RPMI7951 (cell line): Measurements from ENCODE around the gene RNF123. TPM values are rescaled to one million over a fixed set of nuclear protein-coding genes. Genes with fewer than 3 reads are reported as not detected.

ENCODE experiments used
- DNase-seq: peaks from one replicate; pipeline ENCODE4 v3.0.0-alpha.2; 2012; ENCODE audit warnings: low read depth
- total RNA-seq: library from RNA; depleted of rRNA; stranded (reverse); fragments of >200 nt; shearing (Covaris generic); gene quantifications from 2 replicates; pipeline ENCODE4 v1.2.3, GENCODE V29; 2014; rRNA removed

RNF123 gene
- total RNA-seq, 1 experiment from 2014 or later: 17.4 TPM

GRCh38 chr3:49750056-49750455, 60.7 kb downstream of the RNF123 start:
- DNase-seq: no peak

- DNase-seq: no peak
Measured at GRCh38 chr3:49751501-49751900, 62.1 kb downstream of the RNF123 start.

- DNase-seq: no peak
Measured at GRCh38 chr3:49754536-49754935, 65.2 kb downstream of the RNF123 start.

GRCh38 chr3:49756036-49756435, 66.7 kb downstream of the RNF123 start:
- DNase-seq: no peak

- DNase-seq: no peak
Measured at GRCh38 chr3:49757197-49757596, 67.8 kb downstream of the RNF123 start.

GRCh38 chr3:49759226-49759625, 69.9 kb downstream of the RNF123 start:
- DNase-seq: no peak

- DNase-seq: no peak
Measured at GRCh38 chr3:49761661-49762060, 72.3 kb downstream of the RNF123 start.

GRCh38 chr3:49763981-49764380, 74.6 kb downstream of the RNF123 start:
- no peak for DNase-seq

- DNase-seq: no peak
Measured at GRCh38 chr3:49769286-49769915, 80.0 kb downstream of the RNF123 start.

GRCh38 chr3:49769926-49770325, 80.6 kb downstream of the RNF123 start:
- DNase-seq: no peak

Other genes with a start within 250 kb of the RNF123 start
- gene DAG1, start 219.3 kb upstream of the RNF123 start, total RNA-seq: 75.7 and 88.6 TPM in 2 replicates
- under 0.01 and 0.10 TPM in 2 replicates for gene BSN, start 135.1 kb upstream of the RNF123 start, total RNA-seq
- 103 and 108 TPM in 2 replicates for gene APEH, start 15.2 kb upstream of the RNF123 start, total RNA-seq
- gene MST1, start 83 bp upstream of the RNF123 start, total RNA-seq: 0.88 and 3.4 TPM in 2 replicates
- 1.1 and 4.3 TPM in 2 replicates for gene AMIGO3, start 30.1 kb downstream of the RNF123 start, total RNA-seq
- gene GMPPB, start 34.4 kb downstream of the RNF123 start, total RNA-seq: 28.5 and 49.1 TPM in 2 replicates
- 26.4 and 32.5 TPM in 2 replicates for gene IP6K1, start 97.0 kb downstream of the RNF123 start, total RNA-seq
- gene CDHR4, start 110.3 kb downstream of the RNF123 start, total RNA-seq: not detected in 2 replicates
- 4.1 and 6.6 TPM in 2 replicates for gene INKA1, start 113.7 kb downstream of the RNF123 start, total RNA-seq
- 22.3 and 27.2 TPM in 2 replicates for gene UBA7, start 124.4 kb downstream of the RNF123 start, total RNA-seq
- 13.5 and 15.0 TPM in 2 replicates for gene TRAIP, start 167.0 kb downstream of the RNF123 start, total RNA-seq
- gene CAMKV, start 180.3 kb downstream of the RNF123 start, total RNA-seq: not detected in 2 replicates
- gene MST1R, start 214.3 kb downstream of the RNF123 start, total RNA-seq: 0.29 and 0.36 TPM in 2 replicates
- 12.6 and 16.3 TPM in 2 replicates for gene MON1A, start 240.3 kb downstream of the RNF123 start, total RNA-seq